NOMO-1 (cell line): Measurements from ENCODE around the gene CAPN9.
"Not testable (repeated sequence)": the region's sequence is repeated elsewhere in the genome, so short reads cannot be mapped to it uniquely, and the experiment has no call there.

Source experiments
- DNase-seq, 2 experiments: peaks; one replicate each; lab custom pipeline; 2025; ENCODE audit not compliant: unreplicated experiment in 2 of 2; lab: John Stamatoyannopoulos, UW

CAPN9 gene

DNA sequence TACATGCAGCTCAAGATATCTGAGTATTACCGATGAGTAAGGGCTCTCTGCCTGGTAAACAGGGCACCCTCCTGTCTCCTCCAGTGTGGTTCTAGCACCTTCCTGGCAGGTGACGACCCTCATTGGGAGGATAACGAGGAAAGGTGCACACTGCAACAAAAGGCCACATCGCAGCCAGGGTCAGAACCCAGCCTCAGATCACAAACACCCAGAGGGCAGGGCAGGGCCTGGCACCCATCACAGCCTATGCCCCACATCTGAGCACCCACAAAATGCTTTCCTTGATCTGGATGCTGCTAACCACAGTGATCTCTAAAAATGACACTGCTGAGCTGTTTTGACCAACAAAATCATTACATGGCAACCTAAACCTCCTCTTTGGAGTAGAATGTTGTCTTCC is 97.4 kb downstream of the CAPN9 start:
- no peak for DNase-seq

DNA sequence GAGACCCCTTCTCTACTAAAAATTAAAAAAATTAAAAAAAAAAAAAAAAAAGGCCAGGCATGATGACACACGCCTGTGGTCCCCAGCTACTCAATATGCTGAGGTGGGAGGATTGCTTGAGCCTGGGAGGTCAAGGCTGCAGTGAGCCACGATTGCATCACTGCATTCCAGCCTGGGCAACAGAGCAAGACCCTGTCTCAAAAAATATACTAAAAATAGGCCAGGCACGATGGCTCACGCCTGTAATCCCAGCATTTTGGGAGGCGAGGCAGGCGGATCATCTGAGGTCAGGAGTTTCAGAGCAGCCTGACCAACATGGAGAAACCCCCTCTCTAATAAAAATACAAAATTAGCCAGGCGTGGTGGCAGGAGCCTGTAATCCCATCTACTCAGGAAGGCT is 98.0 kb downstream of the CAPN9 start:
- DNase-seq: not testable (repeated sequence)

DNA sequence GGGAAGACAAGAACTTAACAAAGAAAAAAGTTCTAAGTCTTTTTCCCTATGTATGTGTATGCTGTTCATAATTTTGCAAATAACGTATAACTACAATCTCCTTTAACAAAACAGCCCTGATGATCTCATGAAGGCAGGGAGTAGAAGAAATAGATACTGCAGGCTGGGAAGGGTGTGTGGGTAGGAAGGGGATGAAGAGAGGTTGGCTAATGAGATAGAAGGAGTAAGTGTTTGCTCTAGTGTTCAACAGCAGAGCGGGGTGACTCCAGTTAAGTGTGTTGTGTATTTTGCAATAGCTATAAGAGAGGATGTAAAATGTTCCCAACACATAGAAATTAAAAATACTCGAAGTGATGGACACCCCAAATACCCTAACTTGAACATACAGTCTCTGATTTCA is 101.0 kb downstream of the CAPN9 start:
- no peak for DNase-seq

DNA sequence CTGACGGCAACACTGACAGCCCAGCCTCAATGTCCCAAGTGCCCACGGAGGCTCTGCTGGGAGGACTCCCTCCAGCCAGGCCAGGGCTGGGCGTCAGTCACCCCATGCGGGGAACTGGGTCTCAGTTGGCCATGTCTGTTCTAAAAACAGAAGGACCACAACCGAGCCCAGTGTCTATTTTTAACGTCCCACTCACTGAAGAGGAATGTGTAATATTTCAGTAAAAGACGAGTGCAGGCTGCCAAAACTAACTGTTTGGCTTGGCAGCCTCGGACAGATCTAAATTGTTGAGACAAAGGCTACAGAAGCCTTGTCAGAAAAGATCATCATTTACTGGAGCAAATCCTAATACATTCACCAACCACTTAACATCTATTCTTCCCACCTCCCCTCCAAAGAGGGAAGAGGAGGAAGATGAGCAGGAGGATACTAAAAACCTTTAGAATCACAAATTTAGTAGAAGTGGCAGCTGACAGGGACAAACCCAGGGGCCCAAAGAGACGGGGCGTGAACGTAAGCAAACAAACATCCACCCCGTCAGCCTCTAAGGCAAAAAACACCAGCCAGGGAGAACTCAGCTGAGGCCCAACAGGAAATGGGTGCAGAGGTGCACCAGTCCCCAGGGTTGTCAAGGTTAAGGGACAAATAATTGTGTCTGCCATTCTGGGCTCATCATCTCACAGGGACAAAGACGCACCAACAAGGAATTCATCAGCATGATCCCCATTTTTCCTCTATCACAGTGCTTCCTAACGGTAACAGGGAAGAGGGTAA is 102.5 kb downstream of the CAPN9 start:
- DNase-seq: no peak

DNA sequence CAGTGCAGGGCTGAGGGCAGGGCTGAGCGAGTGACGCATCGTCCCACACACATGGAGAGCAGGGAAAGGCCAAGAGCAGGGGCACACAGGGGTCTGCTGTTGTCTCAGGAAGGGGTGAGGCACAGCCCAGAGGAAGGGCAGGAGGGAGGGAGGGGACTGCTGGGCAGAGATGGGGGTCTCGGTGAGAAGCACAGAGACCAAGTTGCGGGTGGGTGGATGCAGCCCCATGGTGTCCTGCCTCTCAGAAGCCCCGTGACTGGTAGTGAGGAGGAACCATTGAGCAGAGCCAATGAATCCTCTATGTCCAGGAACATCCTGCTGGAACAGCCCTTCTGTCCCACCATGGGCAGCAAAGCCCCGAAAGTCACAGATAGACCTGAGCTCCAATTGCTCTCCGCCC is 103.4 kb downstream of the CAPN9 start:
- DNase-seq: no peak

DNA sequence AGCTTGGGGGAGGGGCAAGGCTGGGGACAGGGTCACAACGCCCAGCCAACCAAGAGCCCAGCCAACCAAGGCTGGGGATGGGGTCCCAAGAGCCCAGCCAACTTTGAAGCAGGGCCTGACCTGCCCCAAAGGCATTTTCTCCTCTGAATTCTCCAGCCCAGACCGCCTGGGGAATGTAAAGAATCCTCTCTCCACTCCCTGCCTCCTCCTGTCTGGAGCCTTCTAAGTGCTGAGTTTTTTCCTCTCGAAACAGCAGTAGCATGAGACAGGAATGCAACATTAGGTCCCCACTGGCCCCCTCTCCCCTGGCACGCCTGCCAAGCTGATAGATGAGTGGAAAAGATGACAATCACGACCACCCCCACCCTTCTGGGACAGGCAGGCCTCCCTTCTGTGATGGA is 104.1 kb downstream of the CAPN9 start:
- DNase-seq: no peak
